ENCODE data around the gene ZNF639.
"Not testable (repeated sequence)": the region's sequence is repeated elsewhere in the genome, so short reads cannot be mapped to it uniquely, and the experiment has no call there.

Gene ZNF639

DNA sequence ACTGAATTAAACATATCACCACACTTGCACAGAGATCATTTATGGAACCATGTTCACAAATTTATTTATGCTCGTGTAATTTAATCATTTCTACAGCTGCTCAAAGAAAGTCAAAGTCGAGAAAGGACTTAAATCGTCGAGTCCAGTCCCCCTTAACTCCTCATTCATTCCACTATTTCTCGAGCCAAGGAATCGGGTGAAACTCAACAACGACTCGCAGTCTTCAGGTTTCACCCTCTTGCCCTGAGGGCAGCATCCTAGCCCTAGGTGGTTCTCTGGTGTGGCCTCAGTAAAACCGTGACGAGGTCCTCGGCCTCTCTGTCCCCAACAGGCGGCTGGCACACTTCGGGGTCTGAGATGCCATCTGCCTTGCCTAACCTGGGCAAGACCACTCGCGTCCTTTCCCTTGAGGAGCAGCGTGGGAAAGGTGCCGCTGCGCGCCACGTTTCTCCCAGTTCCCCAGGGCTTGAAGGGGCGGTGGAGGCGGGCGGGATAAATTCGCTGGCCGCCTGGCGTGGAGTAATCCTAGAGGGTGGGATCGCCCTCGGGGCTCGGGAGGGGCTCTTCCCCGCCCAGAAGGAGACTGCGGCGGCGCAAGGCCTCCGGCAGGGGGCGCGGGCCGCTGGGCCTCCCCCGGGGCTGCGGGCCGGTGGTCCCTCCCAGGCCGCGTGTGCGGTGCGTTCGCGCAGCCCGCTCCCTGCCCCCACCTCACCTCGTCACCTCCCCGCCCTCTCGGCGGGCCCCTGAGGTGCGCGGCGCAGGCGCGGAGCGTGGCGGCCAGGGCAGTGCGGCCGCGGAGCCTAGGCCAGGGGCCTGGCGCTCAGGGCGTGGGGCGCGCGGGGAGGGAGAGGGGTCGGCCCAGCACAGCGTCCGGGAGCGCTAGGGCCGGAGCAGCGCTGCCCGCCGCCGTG is at the start of gene ZNF639:
Gene ZNF639, plus strand, starts transcription at position 746 of the 911 bp plus-strand sequence. CDS start 5,263 bp downstream, outside the sequence.
- H3K4me3 ChIP-seq (ENCODE audit: low read length): peak within 1 kb of the TSS; percentile 85
- DNase-seq (ENCODE audit: low read depth): no peak
- TF ChIP-seq, protein P1, sequence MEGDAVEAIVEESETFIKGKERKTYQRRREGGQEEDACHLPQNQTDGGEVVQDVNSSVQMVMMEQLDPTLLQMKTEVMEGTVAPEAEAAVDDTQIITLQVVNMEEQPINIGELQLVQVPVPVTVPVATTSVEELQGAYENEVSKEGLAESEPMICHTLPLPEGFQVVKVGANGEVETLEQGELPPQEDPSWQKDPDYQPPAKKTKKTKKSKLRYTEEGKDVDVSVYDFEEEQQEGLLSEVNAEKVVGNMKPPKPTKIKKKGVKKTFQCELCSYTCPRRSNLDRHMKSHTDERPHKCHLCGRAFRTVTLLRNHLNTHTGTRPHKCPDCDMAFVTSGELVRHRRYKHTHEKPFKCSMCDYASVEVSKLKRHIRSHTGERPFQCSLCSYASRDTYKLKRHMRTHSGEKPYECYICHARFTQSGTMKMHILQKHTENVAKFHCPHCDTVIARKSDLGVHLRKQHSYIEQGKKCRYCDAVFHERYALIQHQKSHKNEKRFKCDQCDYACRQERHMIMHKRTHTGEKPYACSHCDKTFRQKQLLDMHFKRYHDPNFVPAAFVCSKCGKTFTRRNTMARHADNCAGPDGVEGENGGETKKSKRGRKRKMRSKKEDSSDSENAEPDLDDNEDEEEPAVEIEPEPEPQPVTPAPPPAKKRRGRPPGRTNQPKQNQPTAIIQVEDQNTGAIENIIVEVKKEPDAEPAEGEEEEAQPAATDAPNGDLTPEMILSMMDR (conservative IDR thresholded peaks at IDR 0.05; ENCODE audit: low read depth, low read length): peak; percentile 60

DNA sequence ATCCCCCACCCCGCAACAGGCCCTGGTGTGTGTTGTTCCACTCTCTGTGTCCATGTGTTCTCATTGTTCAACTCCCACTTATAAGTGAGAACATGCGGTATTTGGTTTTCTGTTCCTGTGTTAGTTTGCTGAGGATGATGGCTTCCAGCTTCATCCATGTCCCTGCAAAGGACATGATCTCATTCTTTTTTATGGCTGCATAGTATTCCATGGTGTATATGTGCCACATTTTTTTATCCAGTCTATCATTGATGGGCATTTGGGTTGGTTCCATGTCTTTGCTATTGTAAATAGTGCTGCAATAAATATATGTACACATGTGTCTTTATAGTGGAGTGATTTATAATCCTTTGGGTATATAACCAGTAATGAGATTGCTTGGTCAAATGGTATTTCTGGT is 48.4 kb upstream of the ZNF639 start:
- H3K4me3 ChIP-seq (ENCODE audit: low read length); DNase-seq (ENCODE audit: low read depth): not testable (repeated sequence)

GRCh38 chr3:179276001-179276400 is 46.8 kb upstream of the ZNF639 start:
- TF ChIP-seq, protein P1 (conservative IDR thresholded peaks at IDR 0.05; ENCODE audit: low read depth, low read length): no peak
- DNase-seq (ENCODE audit: low read depth): no peak
- no peak overlapping the region for H3K4me3 ChIP-seq (ENCODE audit: low read length)

GRCh38 chr3:179276743-179277142 is 46.1 kb upstream of the ZNF639 start:
- no peak for DNase-seq (ENCODE audit: low read depth)

DNA sequence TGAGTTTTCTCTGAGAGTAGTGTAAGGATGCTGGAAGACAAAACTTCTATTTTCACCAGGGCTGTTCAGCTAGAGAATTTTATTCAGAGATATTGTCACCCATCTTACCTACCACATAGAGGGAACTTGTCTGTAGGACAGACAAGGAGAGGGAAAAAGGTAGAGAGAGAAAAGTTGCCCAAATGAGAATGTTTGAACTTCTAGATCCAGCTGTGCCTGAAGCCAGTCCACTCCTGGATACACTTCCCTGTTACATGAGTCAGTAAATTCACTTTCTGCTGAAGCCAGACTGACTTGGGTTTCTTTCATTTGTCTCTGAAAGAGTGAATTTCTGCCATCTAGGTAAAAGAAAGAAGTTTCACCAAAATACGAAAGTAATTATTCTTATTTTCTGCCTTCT is 44.7 kb upstream of the ZNF639 start:
- TF ChIP-seq, protein P1 (conservative IDR thresholded peaks at IDR 0.05; ENCODE audit: low read depth, low read length): no peak
- H3K4me3 ChIP-seq (ENCODE audit: low read length): no peak overlapping the region
- no peak for DNase-seq (ENCODE audit: low read depth)

More at GRCh38 chr3:179276743-179277142, 46.1 kb upstream of the ZNF639 start:
- no peak overlapping the region for H3K4me3 ChIP-seq (ENCODE audit: low read length)
- TF ChIP-seq, protein P1 (conservative IDR thresholded peaks at IDR 0.05; ENCODE audit: low read depth, low read length): no peak

GRCh38 chr3:179278932-179279693 is 43.7 kb upstream of the ZNF639 start:
- H3K4me3 ChIP-seq (ENCODE audit: low read length): no peak overlapping the region
- TF ChIP-seq, protein P1 (conservative IDR thresholded peaks at IDR 0.05; ENCODE audit: low read depth, low read length): no peak
- no peak for DNase-seq (ENCODE audit: low read depth)

GRCh38 chr3:179279837-179280236 is 43.0 kb upstream of the ZNF639 start:
- TF ChIP-seq, protein P1 (conservative IDR thresholded peaks at IDR 0.05; ENCODE audit: low read depth, low read length): no peak
- no peak overlapping the region for H3K4me3 ChIP-seq (ENCODE audit: low read length)
- DNase-seq (ENCODE audit: low read depth): no peak

Data from retinal pigment epithelial cell (primary cell).